BLaER1 treated with 17β-estradiol and CSF1 and Interleukin-3, amounts not matched to agents 10 nM and 100 nM (cell line): ENCODE measurements around the gene GNPDA1.
A peak's percentile ranks its signal among the peaks of the same experiment; 100 is the strongest.
"Not testable (repeated sequence)": the region's sequence is repeated elsewhere in the genome, so short reads cannot be mapped to it uniquely, and the experiment has no call there.

ENCODE experiments used
- H3K27ac ChIP-seq, 11 experiments: shearing (Covaris generic); formaldehyde crosslinking; 2 replicates each; pipeline ENCODE4 v1.8.1; 2022
- H3K27me3 ChIP-seq, 11 experiments: shearing (Covaris generic); formaldehyde crosslinking; 2 replicates each; pipeline ENCODE4 v1.8.1; 2022
- H3K36me3 ChIP-seq, 11 experiments: shearing (Covaris generic); formaldehyde crosslinking; 2 replicates each; pipeline ENCODE4 v1.8.1; 2022
- H3K4me1 ChIP-seq, 10 experiments: shearing (Covaris generic); formaldehyde crosslinking; 2 replicates each; pipeline ENCODE4 v1.8.1; 2022
- H3K4me2 ChIP-seq, 11 experiments: shearing (Covaris generic); formaldehyde crosslinking; 2 replicates each; pipeline ENCODE4 v1.8.1; 2022
- H3K4me3 ChIP-seq, 10 experiments: shearing (Covaris generic); formaldehyde crosslinking; 2 replicates each; pipeline ENCODE4 v1.8.1; 2022
- H3K9ac ChIP-seq, 11 experiments: shearing (Covaris generic); formaldehyde crosslinking; 2 replicates each; pipeline ENCODE4 v1.8.1; 2022
- H3K9me3 ChIP-seq, 11 experiments: shearing (Covaris generic); formaldehyde crosslinking; replicated peaks in 1 of 11; 2 replicates each; pipeline ENCODE4 v1.8.1; 2022
- H4K20me1 ChIP-seq, 11 experiments: shearing (Covaris generic); formaldehyde crosslinking; 2 replicates each; pipeline ENCODE4 v1.8.1; 2022
- Cebpa-rat ChIP-seq, 11 experiments: shearing (Covaris generic); IDR thresholded peaks; 2 replicates each; pipeline ENCODE4 v1.8.1; 2022

GNPDA1 gene

GRCh38 chr5:142012792-142013388, at the start of gene GNPDA1:
Gene GNPDA1, minus strand, starts transcription at chr5:142013027. Its CDS starts 992 bp downstream, at chr5:142012035.
- H3K4me2 ChIP-seq, result peak within 1 kb of the TSS; percentile 74 to 90 (median 82)
- H4K20me1 ChIP-seq, result no peaks in the 10 kb centered on the region
- H3K4me1 ChIP-seq, result peaks cover 48 to 66% (median 57%) of the 10 kb centered on the region in 10 experiments
- H3K9ac ChIP-seq, result peak within 1 kb of the TSS in 10 of 11 experiments; percentile 21 to 85 (median 54); a peak in 19 of 22 replicates
- no peak for TF ChIP-seq Cebpa-rat (IDR thresholded peaks at IDR 0.05)
- peak within 1 kb of the TSS in 10 of 11 experiments; percentile 12 to 79 (median 47); a peak in 15 of 22 replicates for H3K27ac ChIP-seq
- H3K36me3 ChIP-seq, result peaks cover 0 to 25% (median 0%) of the 10 kb centered on the region in 11 experiments; a peak in 3 of 22 replicates
- H3K27me3 ChIP-seq, result peaks cover 22 to 47% (median 32%) of the 10 kb centered on the region in 11 experiments
- peaks cover 0 to 9% (median 0%) of the 10 kb centered on the region in 11 experiments; a peak in 7 of 22 replicates for H3K9me3 ChIP-seq
- H3K4me3 ChIP-seq, result peak within 1 kb of the TSS; percentile 40 to 63 (median 56)

- Histone ChIP-seq H3K4me2 (peak overlapping the region in 1 of 11 experiments; percentile 20; a peak in 2 of 22 replicates), H4K20me1 (no peaks in the 10 kb centered on the region)
These were observed 46.6 kb upstream of the GNPDA1 start for GRCh38 chr5:142059304-142059940.

GRCh38 chr5:142057697-142058056, 44.9 kb upstream of the GNPDA1 start:
- no peak overlapping the region for H3K4me3 ChIP-seq
- no peak overlapping the region for H3K4me2 ChIP-seq
- H3K9ac ChIP-seq, result no peak overlapping the region
- no peaks in the 10 kb centered on the region for H3K36me3 ChIP-seq
- no peaks in the 10 kb centered on the region for H4K20me1 ChIP-seq
- H3K27me3 ChIP-seq, result no peaks in the 10 kb centered on the region
- peaks cover 0 to 54% (median 22%) of the 10 kb centered on the region in 10 experiments; a peak in 18 of 20 replicates for H3K4me1 ChIP-seq
- H3K27ac ChIP-seq, result no peak overlapping the region
- no peak for TF ChIP-seq Cebpa-rat (IDR thresholded peaks at IDR 0.05)
- H3K9me3 ChIP-seq, result no peaks in the 10 kb centered on the region

More at GRCh38 chr5:142059304-142059940, 46.6 kb upstream of the GNPDA1 start:
- no peak overlapping the region for H3K27ac ChIP-seq
- H3K27me3 ChIP-seq, result no peaks in the 10 kb centered on the region
- no peak overlapping the region for H3K4me3 ChIP-seq
- TF ChIP-seq Cebpa-rat (IDR thresholded peaks at IDR 0.05), result no peak
- no peaks in the 10 kb centered on the region for H3K9me3 ChIP-seq
- no peaks in the 10 kb centered on the region for H3K36me3 ChIP-seq
- H3K9ac ChIP-seq, result no peak overlapping the region
- H3K4me1 ChIP-seq, result peaks cover 15 to 52% (median 21%) of the 10 kb centered on the region in 10 experiments

- peak overlapping the region in 1 of 11 experiments; percentile 23; a peak in 1 of 22 replicates for H3K4me2 ChIP-seq
- no peaks in the 10 kb centered on the region for H4K20me1 ChIP-seq
- H3K4me1 ChIP-seq, result peaks cover 0 to 60% (median 27%) of the 10 kb centered on the region in 10 experiments; a peak in 18 of 20 replicates
These were observed 44.2 kb upstream of the GNPDA1 start for GRCh38 chr5:142056816-142057696.

GRCh38 chr5:142055301-142055700, 42.5 kb upstream of the GNPDA1 start:
- peaks cover 0 to 70% (median 28%) of the 10 kb centered on the region in 10 experiments; a peak in 18 of 20 replicates for H3K4me1 ChIP-seq
- peak overlapping the region in 1 of 11 experiments; percentile 34; a peak in 2 of 22 replicates for H3K4me2 ChIP-seq
- no peaks in the 10 kb centered on the region for H3K9me3 ChIP-seq
- no peak overlapping the region for H3K9ac ChIP-seq
- TF ChIP-seq Cebpa-rat (IDR thresholded peaks at IDR 0.05), result no peak
- no peaks in the 10 kb centered on the region for H4K20me1 ChIP-seq
- no peaks in the 10 kb centered on the region for H3K27me3 ChIP-seq
- no peak overlapping the region for H3K4me3 ChIP-seq
- no peak overlapping the region for H3K27ac ChIP-seq
- H3K36me3 ChIP-seq, result no peaks in the 10 kb centered on the region

More at GRCh38 chr5:142056816-142057696, 44.2 kb upstream of the GNPDA1 start:
- H3K9ac ChIP-seq, result no peak overlapping the region
- no peak overlapping the region for H3K4me3 ChIP-seq
- H3K27ac ChIP-seq, result no peak overlapping the region
- no peaks in the 10 kb centered on the region for H3K36me3 ChIP-seq
- no peaks in the 10 kb centered on the region for H3K27me3 ChIP-seq
- no peak for TF ChIP-seq Cebpa-rat (IDR thresholded peaks at IDR 0.05)
- no peaks in the 10 kb centered on the region for H3K9me3 ChIP-seq

- Histone ChIP-seq H3K36me3 (no peaks in the 10 kb centered on the region), H3K4me2 (peak overlapping the region in 10 of 11 experiments; percentile 36 to 90 (median 66); a peak in 19 of 22 replicates), H3K27me3 (no peaks in the 10 kb centered on the region), H3K9ac (peak overlapping the region in 5 of 11 experiments; percentile 27 to 58 (median 50); a peak in 7 of 22 replicates), H3K4me1 (peaks cover 0 to 76% (median 28%) of the 10 kb centered on the region in 10 experiments; a peak in 18 of 20 replicates), H3K9me3 (no peaks in the 10 kb centered on the region), H3K27ac (peak overlapping the region; percentile 9 to 77 (median 61); a peak in 20 of 22 replicates), H3K4me3 (no peak overlapping the region; a peak in 1 of 20 replicates), H4K20me1 (no peaks in the 10 kb centered on the region)
- peak in 8 of 11 experiments; percentile 21 to 78 (median 56); a peak in 11 of 22 replicates for TF ChIP-seq Cebpa-rat (IDR thresholded peaks at IDR 0.05)
These were observed 40.8 kb upstream of the GNPDA1 start for GRCh38 chr5:142053426-142054151.

GRCh38 chr5:142052026-142052425, 39.2 kb upstream of the GNPDA1 start:
- peak overlapping the region in 4 of 11 experiments; percentile 76 to 90 (median 86); a peak in 7 of 22 replicates for H3K4me2 ChIP-seq
- H3K36me3 ChIP-seq, H3K4me3 ChIP-seq, H4K20me1 ChIP-seq, H3K9ac ChIP-seq, H3K9me3 ChIP-seq, H3K27me3 ChIP-seq: not testable (repeated sequence)
- H3K4me1 ChIP-seq, result peaks cover 0 to 80% (median 28%) of the 10 kb centered on the region in 10 experiments; a peak in 18 of 20 replicates
- peak overlapping the region in 2 of 11 experiments; percentile 0 to 71; a peak in 1 of 22 replicates for H3K27ac ChIP-seq

- Histone ChIP-seq H3K4me1 (peaks cover 0 to 74% (median 12%) of the 10 kb centered on the region in 10 experiments; a peak in 17 of 20 replicates), H3K9me3 (peaks cover 0 to 6% (median 0%) of the 10 kb centered on the region in 11 experiments; a peak in 1 of 22 replicates), H3K4me2 (peak overlapping the region in 2 of 11 experiments; percentile 33 to 57; a peak in 4 of 22 replicates), H3K27me3 (no peaks in the 10 kb centered on the region), H3K4me3 (no peak overlapping the region), H3K27ac (no peak overlapping the region), H4K20me1 (no peaks in the 10 kb centered on the region), H3K9ac (no peak overlapping the region), H3K36me3 (no peaks in the 10 kb centered on the region)
- TF ChIP-seq Cebpa-rat (IDR thresholded peaks at IDR 0.05), result no peak
These were observed 35.4 kb upstream of the GNPDA1 start for GRCh38 chr5:142048272-142048671.
